ENCODE data around the gene TNC. TPM values are rescaled to one million over a fixed set of nuclear protein-coding genes. Genes with fewer than 3 reads are reported as not detected.

The TNC gene
- polyA plus RNA-seq, 1 of the 3 experiments (the other 2 are of a cell fraction): 805 TPM

DNA sequence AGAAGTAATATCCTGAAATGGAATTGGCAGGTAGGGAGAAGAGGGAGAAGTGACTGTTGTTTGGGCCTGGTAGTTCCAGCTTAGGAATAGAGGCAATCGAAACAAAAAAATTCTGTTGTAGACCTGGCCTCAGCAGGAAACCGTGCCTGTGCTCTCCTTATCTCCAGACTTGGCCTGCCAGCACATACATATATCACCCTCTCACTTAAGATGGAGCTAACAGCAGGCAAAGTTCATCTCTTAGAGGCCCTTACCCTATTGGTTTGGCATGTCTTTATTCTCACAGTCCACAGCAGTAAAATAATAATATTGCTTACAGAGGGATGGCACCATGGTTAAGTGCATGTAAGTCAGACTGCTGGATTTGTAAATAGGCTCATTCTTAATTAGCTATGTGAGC is 19.6 kb upstream of the TNC start:
- Histone ChIP-seq H3K79me2 (ENCODE audit: insufficient read depth) (no peaks in the 10 kb centered on the region), H3K36me3 (replicated peaks in 1 of 2; ENCODE audit: control insufficient read depth in 1 of 2, insufficient read depth in 2 of 2, low read length in 1 of 2) (no peaks in the 10 kb centered on the region), H3K9me2 (no peaks in the 10 kb centered on the region), H3K9ac (no peak overlapping the region), H2AFZ (ENCODE audit: low read depth) (no peak overlapping the region), H3K27me3 (ENCODE audit: insufficient read depth) (no peaks in the 10 kb centered on the region), H3K4me1 (ENCODE audit: control insufficient read depth in 1 of 2, insufficient read depth in 2 of 2, low read depth in 1 of 2, low read length in 1 of 2) (peaks cover 0 to 5% of the 10 kb centered on the region in 2 experiments; a peak in 1 of 4 replicates), H3F3A (replicated peaks; ENCODE audit: insufficient read depth) (peaks cover 11% of the 10 kb centered on the region), H3K27ac (ENCODE audit: low read depth in 2 of 2, low read length in 1 of 2) (no peak overlapping the region), H3K4me3 (ENCODE audit: low read depth in 2 of 2, low read length in 1 of 2) (no peak overlapping the region), H3K4me2 (no peak overlapping the region), H3K9me3 (no peaks in the 10 kb centered on the region), H4K20me1 (ENCODE audit: insufficient read depth) (no peaks in the 10 kb centered on the region)
- ChIA-PET POLR2A (no interaction called here), CTCF (no interaction called here)
- DNase-seq: no peak
- no peak for TF ChIP-seq POLR2AphosphoS5 (IDR thresholded peaks at IDR 0.05; ENCODE audit: low read depth, low read length)
- TF ChIP-seq FOXM1 (IDR thresholded peaks at IDR 0.05; ENCODE audit: low read depth): no peak
- TF ChIP-seq CTCF (IDR thresholded peaks at IDR 0.05): no peak
- no peak for TF ChIP-seq YY1 (IDR thresholded peaks at IDR 0.05; ENCODE audit: low read depth)
- TF ChIP-seq ZBTB33 (IDR thresholded peaks at IDR 0.05; ENCODE audit: borderline replicate concordance, low read depth): no peak
- TF ChIP-seq REST (IDR thresholded peaks at IDR 0.05; ENCODE audit: low read depth, low read length): no peak
- no peak for TF ChIP-seq MEF2A (IDR thresholded peaks at IDR 0.05; ENCODE audit: borderline replicate concordance, low read depth)
- no peak for TF ChIP-seq GATA2 (CRISPR knock-in tag; IDR thresholded peaks at IDR 0.05)
- TF ChIP-seq TEAD4 (IDR thresholded peaks at IDR 0.05; ENCODE audit: borderline replicate concordance, insufficient read depth): no peak
- no peak for TF ChIP-seq FOSL2 (IDR thresholded peaks at IDR 0.05; ENCODE audit: borderline replicate concordance, low read depth)
- no peak for TF ChIP-seq RFX5 (IDR thresholded peaks at IDR 0.05; ENCODE audit: low read length)
- no peak for TF ChIP-seq SMC3 (IDR thresholded peaks at IDR 0.05; ENCODE audit: low read depth, low read length)
- no peak for TF ChIP-seq NFIC (IDR thresholded peaks at IDR 0.05; ENCODE audit: borderline replicate concordance)
- no peak for TF ChIP-seq CHD2 (IDR thresholded peaks at IDR 0.05; ENCODE audit: low read length, partially characterized antibody)
- TF ChIP-seq MXI1 (IDR thresholded peaks at IDR 0.05; ENCODE audit: low read depth, low read length): no peak
- TF ChIP-seq RXRA (IDR thresholded peaks at IDR 0.05; ENCODE audit: borderline replicate concordance, low read depth): no peak
- TF ChIP-seq RCOR1 (IDR thresholded peaks at IDR 0.05; ENCODE audit: low read length): no peak
- TF ChIP-seq, protein P1, sequence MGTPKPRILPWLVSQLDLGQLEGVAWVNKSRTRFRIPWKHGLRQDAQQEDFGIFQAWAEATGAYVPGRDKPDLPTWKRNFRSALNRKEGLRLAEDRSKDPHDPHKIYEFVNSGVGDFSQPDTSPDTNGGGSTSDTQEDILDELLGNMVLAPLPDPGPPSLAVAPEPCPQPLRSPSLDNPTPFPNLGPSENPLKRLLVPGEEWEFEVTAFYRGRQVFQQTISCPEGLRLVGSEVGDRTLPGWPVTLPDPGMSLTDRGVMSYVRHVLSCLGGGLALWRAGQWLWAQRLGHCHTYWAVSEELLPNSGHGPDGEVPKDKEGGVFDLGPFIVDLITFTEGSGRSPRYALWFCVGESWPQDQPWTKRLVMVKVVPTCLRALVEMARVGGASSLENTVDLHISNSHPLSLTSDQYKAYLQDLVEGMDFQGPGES (IDR thresholded peaks at IDR 0.05; ENCODE audit: low read depth, low read length): no peak
- 92% methylated on average over 2 of the region's 2 CpGs for WGBS (ENCODE audit: low lambda C conversion rate)

All from SK-N-SH (cell line).